Loucy (cell line): ENCODE measurements around the gene GON4L.
"Not testable (repeated sequence)": the region's sequence is repeated elsewhere in the genome, so short reads cannot be mapped to it uniquely, and the experiment has no call there.

Experiments used
- CTCF ChIP-seq: fragments of 200-600 bp; sonication (generic); conservative IDR thresholded peaks from 2 replicates; pipeline ENCODE4 v1.5.1; 2014; ENCODE audit warnings: mild to moderate bottlenecking, antibody characterized with exemption, low read length
- EZH2phosphoT487 ChIP-seq: fragments of 200-600 bp; IDR thresholded peaks from 2 replicates; pipeline ENCODE4 v1.6.1; 2018; ENCODE audit warnings: antibody characterized with exemption, mild to moderate bottlenecking, moderate library complexity, borderline replicate concordance

GRCh38 chr1:155834927-155835399, 22.1 kb downstream of the GON4L start:
- not testable (repeated sequence) for TF ChIP-seq EZH2phosphoT487, CTCF
